Activated naive CD8-positive, alpha-beta T cell treated with anti-CD3 and anti-CD28 coated beads for 36 hours (primary cell): ENCODE measurements around the gene ATP6V1A. TPM values are rescaled to one million over a fixed set of nuclear protein-coding genes. Genes with fewer than 3 reads are reported as not detected.

Source experiments
- DNase-seq: peaks from one replicate; pipeline ENCODE4 v3.0.0; 2021
- H3K27ac Mint-ChIP-seq: one replicate; pipeline ENCODE4 v1.8.0; 2022; ENCODE audit warnings: mild to moderate bottlenecking, moderate library complexity, mixed read lengths
- H3K27me3 Mint-ChIP-seq: one replicate; pipeline ENCODE4 v1.8.0; 2022; ENCODE audit warnings: mild to moderate bottlenecking, mixed read lengths
- H3K36me3 Mint-ChIP-seq: one replicate; pipeline ENCODE4 v1.8.0; 2021; ENCODE audit warnings: mild to moderate bottlenecking, mixed read lengths
- H3K4me1 Mint-ChIP-seq: one replicate; pipeline ENCODE4 v1.8.0; 2021; ENCODE audit warnings: mixed read lengths
- H3K4me3 Mint-ChIP-seq: one replicate; pipeline ENCODE4 v1.8.0; 2022; ENCODE audit warnings: mild to moderate bottlenecking, moderate library complexity, mixed read lengths
- H3K9me3 Mint-ChIP-seq: one replicate; pipeline ENCODE4 v1.8.0; 2022; ENCODE audit warnings: mixed read lengths
- total RNA-seq, 2 experiments: library from RNA; stranded (reverse); gene quantifications; one replicate each; pipeline ENCODE4 v1.2.3, GENCODE V29; 2021

The ATP6V1A gene
- total RNA-seq, 2 experiments from 2014 or later: 50.1 to 57.1 TPM

GRCh38 chr3:113736548-113737089 lies 10.2 kb upstream of the ATP6V1A start:
- DNase-seq: no peak
- H3K4me3 Mint-ChIP-seq: no peak overlapping the region
- no peaks in the 10 kb centered on the region for H3K27me3 Mint-ChIP-seq
- peaks cover 49% of the 10 kb centered on the region for H3K4me1 Mint-ChIP-seq
- H3K27ac Mint-ChIP-seq: peak overlapping the region; percentile 62
- peaks cover 18% of the 10 kb centered on the region for H3K36me3 Mint-ChIP-seq
- H3K9me3 Mint-ChIP-seq: no peaks in the 10 kb centered on the region

DNA sequence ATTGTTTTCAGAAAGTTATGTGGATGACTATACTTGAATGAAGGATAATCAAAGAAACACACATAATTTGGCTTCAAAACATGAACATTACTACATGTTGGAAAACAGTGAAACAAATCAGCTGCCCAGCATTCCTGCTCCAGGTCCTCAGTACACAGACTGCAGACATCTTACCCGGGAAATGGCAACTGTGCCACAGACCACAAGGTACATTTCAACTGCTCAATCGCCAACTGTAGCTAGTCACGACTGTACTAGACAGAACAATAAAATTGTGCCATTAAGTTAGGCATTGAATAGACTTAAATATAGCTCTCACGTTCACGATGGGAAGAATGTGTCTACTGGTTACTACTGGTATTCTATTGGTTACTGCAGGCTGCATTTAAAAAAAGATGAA lies 5.7 kb upstream of the ATP6V1A start:
- Mint-ChIP-seq H3K4me3 (no peak overlapping the region), H3K27ac (no peak overlapping the region), H3K27me3 (no peaks in the 10 kb centered on the region), H3K36me3 (peaks cover 25% of the 10 kb centered on the region), H3K9me3 (no peaks in the 10 kb centered on the region), H3K4me1 (peaks cover 58% of the 10 kb centered on the region)
- DNase-seq: no peak

GRCh38 chr3:113741620-113742019 lies 5.2 kb upstream of the ATP6V1A start:
- no peak for DNase-seq
- peaks cover 61% of the 10 kb centered on the region for H3K4me1 Mint-ChIP-seq
- H3K27ac Mint-ChIP-seq: no peak overlapping the region

GRCh38 chr3:113743006-113743630 lies 3.7 kb upstream of the ATP6V1A start:
- Mint-ChIP-seq H3K27me3 (peaks cover 4% of the 10 kb centered on the region), H3K27ac (no peak overlapping the region), H3K9me3 (no peaks in the 10 kb centered on the region), H3K4me1 (peaks cover 54% of the 10 kb centered on the region), H3K4me3 (peak overlapping the region; percentile 88), H3K36me3 (peaks cover 27% of the 10 kb centered on the region)
- DNase-seq: no peak

More at GRCh38 chr3:113741620-113742019, 5.2 kb upstream of the ATP6V1A start:
- H3K27me3 Mint-ChIP-seq: peaks cover 4% of the 10 kb centered on the region
- peaks cover 27% of the 10 kb centered on the region for H3K36me3 Mint-ChIP-seq
- no peak overlapping the region for H3K4me3 Mint-ChIP-seq
- H3K9me3 Mint-ChIP-seq: no peaks in the 10 kb centered on the region

DNA sequence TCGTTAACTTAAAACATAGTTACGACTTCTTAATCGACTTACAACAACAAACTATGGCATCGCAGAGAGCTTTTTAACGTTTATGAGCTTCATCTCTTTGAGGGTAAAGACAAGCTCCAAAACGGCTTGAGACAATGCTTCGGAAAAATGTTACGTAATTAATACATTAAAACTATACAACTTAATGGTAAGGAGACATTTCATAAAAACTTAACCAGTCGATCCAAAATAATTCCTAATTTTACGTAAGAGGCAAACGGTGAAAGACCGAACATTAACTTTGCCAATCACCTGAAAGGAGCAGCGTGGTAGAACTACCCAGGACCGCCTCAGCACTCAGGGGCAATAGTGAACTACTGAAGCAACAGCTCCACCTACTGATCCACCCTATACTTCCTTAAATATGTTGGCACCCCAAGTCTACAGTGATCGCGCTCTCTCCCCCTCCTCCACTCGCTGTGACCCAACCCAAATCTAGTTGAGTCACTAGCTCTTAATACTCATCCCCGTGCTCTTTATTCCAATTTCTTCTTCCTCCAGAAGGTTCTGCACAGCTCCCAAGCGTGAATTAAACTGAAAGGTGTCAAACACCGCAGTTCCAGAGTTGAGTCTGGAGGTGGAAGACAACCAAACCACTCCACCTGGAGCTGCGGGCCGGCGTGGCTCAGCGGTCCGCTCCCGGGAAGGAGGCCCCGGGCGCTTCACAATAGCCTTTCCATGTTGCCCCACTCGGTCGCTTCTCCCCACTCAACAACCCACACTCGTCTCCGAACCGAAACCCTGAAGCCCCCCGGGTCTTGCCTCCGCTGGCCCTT lies 1.7 kb upstream of the ATP6V1A start:
- peak overlapping the region; percentile 88 for H3K4me3 Mint-ChIP-seq
- peak; percentile 71 for DNase-seq
- peaks cover 27% of the 10 kb centered on the region for H3K36me3 Mint-ChIP-seq
- no peaks in the 10 kb centered on the region for H3K9me3 Mint-ChIP-seq
- H3K4me1 Mint-ChIP-seq: peaks cover 70% of the 10 kb centered on the region
- peak overlapping the region; percentile 100 for H3K27ac Mint-ChIP-seq
- peaks cover 4% of the 10 kb centered on the region for H3K27me3 Mint-ChIP-seq

DNA sequence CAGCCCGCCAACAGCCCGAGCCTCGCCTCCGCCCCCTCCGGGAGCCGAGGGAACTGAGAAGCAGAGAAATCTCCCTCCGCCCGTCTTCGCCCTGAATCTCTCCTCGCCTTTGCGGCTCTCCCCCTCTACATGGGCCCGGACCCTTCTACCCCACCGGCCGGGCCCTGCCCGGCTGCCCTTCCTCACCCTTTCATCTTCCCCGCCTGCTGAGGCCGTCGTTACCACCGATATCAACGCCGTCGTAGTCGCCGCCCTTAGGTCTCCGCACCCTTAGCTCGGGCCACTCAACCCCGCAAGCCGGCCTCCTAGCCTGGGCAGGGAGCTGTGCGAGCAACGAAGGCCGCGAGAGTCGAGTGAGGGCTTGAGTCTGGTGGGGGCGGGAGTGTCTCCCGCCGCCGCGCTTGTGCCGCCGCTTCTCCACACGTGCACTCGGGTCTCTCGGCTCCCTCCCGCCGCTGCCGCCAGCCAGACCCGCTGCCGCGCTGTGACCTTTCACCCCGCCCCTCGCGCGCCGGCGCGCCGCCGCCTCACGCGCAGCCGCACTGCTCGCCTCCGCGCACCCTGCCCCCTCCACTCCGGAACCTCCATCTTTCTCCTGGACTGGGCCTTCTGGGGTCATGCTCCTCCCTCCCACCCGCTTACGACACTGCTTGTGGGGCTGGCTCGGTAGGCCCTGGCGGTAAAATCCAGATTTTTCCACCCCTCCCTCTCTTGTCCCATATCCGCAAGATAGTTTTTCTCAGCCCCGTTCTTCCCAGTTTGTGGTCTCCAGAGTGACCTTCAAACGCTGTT lies 883 bp upstream of the ATP6V1A start, which contains the start of gene NAA50:
Gene NAA50, minus strand, starts transcription at position 494 of the 792 bp plus-strand sequence. Its CDS starts 300 bp downstream, at position 194.
- H3K4me3 Mint-ChIP-seq: peak within 1 kb of the TSS; percentile 88
- H3K36me3 Mint-ChIP-seq: peaks cover 25% of the 10 kb centered on the region

DNA sequence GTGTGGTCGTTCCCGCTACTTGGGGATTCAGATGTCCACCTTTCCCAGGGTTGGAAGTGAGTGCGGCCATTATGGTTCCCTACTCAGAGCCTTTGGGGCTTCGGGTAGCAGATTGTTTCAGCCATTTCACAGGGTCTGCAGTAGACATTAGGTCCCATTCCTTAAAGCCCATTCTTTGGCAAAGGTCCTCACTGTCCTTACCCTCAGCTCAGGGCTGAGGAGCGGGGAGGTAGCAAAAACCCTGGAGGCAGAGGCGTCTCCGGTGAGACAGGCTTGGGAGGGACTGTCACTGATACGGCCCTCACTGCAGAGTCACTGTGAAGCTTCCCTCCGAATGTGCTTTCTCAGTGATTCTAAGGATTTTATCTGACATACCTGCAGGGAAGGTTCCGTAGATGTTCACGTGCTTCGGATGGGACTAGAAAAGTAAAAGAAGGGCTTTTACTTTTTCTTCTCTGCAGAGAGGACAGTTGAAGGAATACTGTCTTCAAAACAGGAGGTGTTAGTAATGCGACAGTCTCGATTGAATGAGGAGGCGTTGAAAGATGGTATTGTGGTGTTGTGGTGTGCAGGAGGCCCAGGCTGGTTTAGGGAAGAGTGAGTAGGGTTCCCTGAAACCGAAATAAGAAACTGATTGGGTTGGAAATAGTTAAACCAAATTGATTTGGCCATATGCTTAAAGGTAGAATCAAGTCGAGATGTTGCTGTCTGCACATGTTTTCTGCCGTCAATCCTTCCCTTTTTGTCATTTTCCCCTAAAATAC lies 630 bp downstream of the ATP6V1A start:
- H3K9me3 Mint-ChIP-seq: no peaks in the 10 kb centered on the region
- H3K4me1 Mint-ChIP-seq: peaks cover 52% of the 10 kb centered on the region
- DNase-seq: peak; percentile 55

More for the DNA sequence above, 883 bp upstream of the ATP6V1A start, which contains the start of gene NAA50:
- H3K27ac Mint-ChIP-seq: peak within 1 kb of the TSS; percentile 100
- peaks cover 4% of the 10 kb centered on the region for H3K27me3 Mint-ChIP-seq
- peaks cover 66% of the 10 kb centered on the region for H3K4me1 Mint-ChIP-seq
- DNase-seq: peak; percentile 91
- no peaks in the 10 kb centered on the region for H3K9me3 Mint-ChIP-seq

DNA sequence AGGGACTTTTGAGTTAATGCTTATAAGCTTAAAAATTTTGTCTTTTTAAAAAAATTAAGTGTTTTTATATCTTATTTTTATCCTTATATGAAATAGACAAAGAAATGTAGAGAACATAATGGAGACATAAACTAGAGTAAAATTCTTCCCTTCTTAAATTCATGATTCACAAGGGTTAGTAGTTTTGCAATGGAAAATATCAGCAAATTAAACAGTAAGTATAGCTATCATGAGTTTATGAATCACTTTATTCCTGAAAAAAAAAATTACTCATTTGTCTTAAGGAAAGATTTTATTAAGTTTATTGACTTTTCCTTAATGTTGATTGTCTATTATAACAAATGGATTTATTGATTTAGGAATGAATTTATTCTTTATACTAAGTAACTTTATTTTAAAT lies 4.3 kb downstream of the ATP6V1A start:
- Mint-ChIP-seq H3K27ac (no peak overlapping the region), H3K9me3 (no peaks in the 10 kb centered on the region), H3K4me3 (no peak overlapping the region)

More for the DNA sequence above, 630 bp downstream of the ATP6V1A start:
- Mint-ChIP-seq H3K27ac (peak overlapping the region; percentile 100), H3K27me3 (peaks cover 4% of the 10 kb centered on the region), H3K36me3 (peaks cover 22% of the 10 kb centered on the region), H3K4me3 (peak overlapping the region; percentile 88)

DNA sequence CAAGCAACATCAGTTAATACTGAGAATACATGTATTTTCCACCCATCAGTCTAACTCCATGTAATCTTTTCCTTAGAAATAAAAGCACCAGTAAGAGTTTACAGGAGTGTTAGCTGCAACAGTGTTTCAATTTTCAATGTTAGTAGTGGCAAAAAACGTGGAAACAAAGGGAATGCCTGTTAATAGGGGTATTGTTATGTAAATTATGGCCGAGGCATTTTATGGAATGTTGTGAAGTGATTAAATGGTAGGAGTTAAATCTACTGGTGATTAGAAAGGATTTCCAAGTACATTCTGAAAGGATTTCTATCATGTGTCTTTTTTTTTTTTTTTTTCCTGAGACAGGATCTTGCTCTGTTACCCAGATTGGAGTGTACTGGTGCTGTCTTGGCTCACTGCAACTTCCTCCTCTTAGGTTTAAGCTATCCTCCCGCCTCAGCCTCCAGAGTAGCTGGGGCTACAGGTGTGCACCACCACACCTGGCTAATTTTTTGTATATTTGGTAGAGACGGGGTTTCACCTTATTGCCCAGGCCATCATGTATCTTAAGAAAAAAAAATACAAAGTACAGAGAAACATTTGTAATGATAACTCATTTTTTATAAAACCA lies 6.6 kb downstream of the ATP6V1A start:
- Mint-ChIP-seq H3K4me1 (peaks cover 29% of the 10 kb centered on the region), H3K4me3 (no peak overlapping the region), H3K36me3 (peaks cover 10% of the 10 kb centered on the region), H3K9me3 (peaks cover 5% of the 10 kb centered on the region), H3K27me3 (no peaks in the 10 kb centered on the region), H3K27ac (no peak overlapping the region)
- no peak for DNase-seq

More for the DNA sequence above, 4.3 kb downstream of the ATP6V1A start:
- Mint-ChIP-seq H3K27me3 (peaks cover 4% of the 10 kb centered on the region), H3K36me3 (peaks cover 5% of the 10 kb centered on the region), H3K4me1 (peaks cover 42% of the 10 kb centered on the region)
- no peak for DNase-seq

GRCh38 chr3:113754494-113755159 lies 7.8 kb downstream of the ATP6V1A start:
- H3K36me3 Mint-ChIP-seq: peaks cover 17% of the 10 kb centered on the region
- DNase-seq: no peak
- peaks cover 8% of the 10 kb centered on the region for H3K9me3 Mint-ChIP-seq
- H3K4me1 Mint-ChIP-seq: peaks cover 24% of the 10 kb centered on the region
- H3K27me3 Mint-ChIP-seq: no peaks in the 10 kb centered on the region
- no peak overlapping the region for H3K4me3 Mint-ChIP-seq
- H3K27ac Mint-ChIP-seq: no peak overlapping the region

- no peak for DNase-seq
These were observed 11.7 kb downstream of the ATP6V1A start for GRCh38 chr3:113758389-113759024.

DNA sequence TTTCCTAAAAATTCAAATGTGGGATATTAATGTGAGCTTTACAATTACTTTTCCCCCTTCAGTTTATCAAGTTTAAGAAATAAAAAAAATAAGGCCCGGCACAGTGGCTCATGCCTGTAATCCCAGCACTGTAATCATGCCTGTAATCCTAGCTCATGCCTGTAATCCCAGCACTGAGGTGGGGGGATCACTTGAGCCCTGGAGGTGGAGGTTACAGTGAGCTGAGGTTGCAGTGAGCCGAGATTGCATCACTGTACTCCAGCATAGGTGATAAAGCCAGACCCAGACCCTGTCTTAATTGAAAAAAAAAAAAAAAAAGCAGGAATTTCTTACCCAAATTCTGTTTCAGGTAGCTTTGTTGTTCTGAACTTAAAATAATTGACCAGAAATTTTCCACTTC lies 17.9 kb downstream of the ATP6V1A start:
- Mint-ChIP-seq H3K4me3 (no peak overlapping the region), H3K27ac (no peak overlapping the region), H3K9me3 (no peaks in the 10 kb centered on the region), H3K27me3 (no peaks in the 10 kb centered on the region), H3K4me1 (peaks cover 6% of the 10 kb centered on the region), H3K36me3 (no peaks in the 10 kb centered on the region)
- DNase-seq: no peak

More at GRCh38 chr3:113758389-113759024, 11.7 kb downstream of the ATP6V1A start:
- peaks cover 15% of the 10 kb centered on the region for H3K4me1 Mint-ChIP-seq
- peaks cover 17% of the 10 kb centered on the region for H3K36me3 Mint-ChIP-seq
- H3K4me3 Mint-ChIP-seq: no peak overlapping the region
- H3K27me3 Mint-ChIP-seq: no peaks in the 10 kb centered on the region
- peaks cover 8% of the 10 kb centered on the region for H3K9me3 Mint-ChIP-seq
- H3K27ac Mint-ChIP-seq: no peak overlapping the region

DNA sequence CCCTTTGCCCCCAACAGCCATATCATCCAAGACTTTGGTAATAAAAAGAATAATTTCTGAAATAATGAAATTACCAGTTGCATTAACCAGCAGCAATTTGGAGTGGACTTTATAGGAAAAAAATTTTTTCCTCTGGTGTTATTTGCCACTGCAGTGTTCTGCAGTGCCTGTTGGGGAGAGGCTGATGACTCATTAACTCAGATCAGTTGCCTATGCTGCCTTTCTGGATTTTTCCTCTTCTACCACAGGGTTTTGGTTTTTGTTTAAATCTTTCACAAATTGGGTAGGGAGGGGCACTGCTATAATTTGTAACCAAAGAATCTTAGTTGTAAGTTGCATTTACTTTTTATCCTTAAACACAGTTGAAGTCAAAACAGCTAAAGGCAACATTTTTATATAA lies 22.7 kb downstream of the ATP6V1A start:
- no peak overlapping the region for H3K27ac Mint-ChIP-seq
- no peaks in the 10 kb centered on the region for H3K9me3 Mint-ChIP-seq
- H3K36me3 Mint-ChIP-seq: no peaks in the 10 kb centered on the region

More for the DNA sequence above, 22.7 kb downstream of the ATP6V1A start:
- Mint-ChIP-seq H3K4me1 (peaks cover 9% of the 10 kb centered on the region), H3K4me3 (no peak overlapping the region), H3K27me3 (no peaks in the 10 kb centered on the region)
- no peak for DNase-seq
